Activated B cell treated with CpG ODN at 0.5 μM for 24 hours (primary cell): ENCODE data around the gene ARHGEF4. TPM values are rescaled to one million over a fixed set of nuclear protein-coding genes. Genes with fewer than 3 reads are reported as not detected.
A peak's percentile ranks its signal among the peaks of the same experiment; 100 is the strongest.

Experiments used
- ATAC-seq: fragments of 200-7000 bp; cut with Tn5 transposase; one replicate; pipeline ENCODE4 v1.10.0; 2021; ENCODE audit warnings: low read depth, mild to moderate bottlenecking, moderate library complexity
- CTCF ChIA-PET: fragments of 350-600 bp; sonication (Branson Sonifier 250); formaldehyde crosslinking; loops from one replicate; lab custom pipeline; 2021; ENCODE audit warnings: antibody characterized with exemption; lab: Charles Lee
- POLR2A ChIA-PET: fragments of 350-600 bp; sonication (Branson Sonifier 250); formaldehyde crosslinking; loops from one replicate; lab custom pipeline; 2021; ENCODE audit warnings: antibody characterized with exemption; lab: Charles Lee
- DNase-seq: peaks from one replicate; pipeline ENCODE4 v3.0.0; 2022
- H3K27ac Mint-ChIP-seq: one replicate; pipeline ENCODE4 v1.8.0; 2020; ENCODE audit warnings: mixed read lengths
- H3K27me3 Mint-ChIP-seq: one replicate; pipeline ENCODE4 v1.8.0; 2021; ENCODE audit warnings: mixed read lengths
- H3K36me3 Mint-ChIP-seq: one replicate; pipeline ENCODE4 v1.8.0; 2021; ENCODE audit warnings: low read depth, mixed read lengths
- H3K4me1 Mint-ChIP-seq: one replicate; pipeline ENCODE4 v1.8.0; 2021; ENCODE audit warnings: mixed read lengths
- H3K4me3 Mint-ChIP-seq: one replicate; pipeline ENCODE4 v1.8.0; 2020; ENCODE audit warnings: mild to moderate bottlenecking, mixed read lengths
- H3K9me3 Mint-ChIP-seq: one replicate; pipeline ENCODE4 v1.8.0; 2020; ENCODE audit warnings: mixed read lengths
- intact Hi-C: fragments of 100-400 bp; cut with micrococcal nuclease; formaldehyde crosslinking; loops from one replicate; pipeline ENCODE4 v1.15.1; 2024
- total RNA-seq: library from RNA; stranded (reverse); gene quantifications from 2 replicates; pipeline ENCODE4 v1.2.3, GENCODE V29; 2022
- TF ChIP-seq, protein P1 (sequence below): fragments of 200-600 bp; IDR thresholded peaks from one replicate; pipeline ENCODE4 v1.8.0; 2022; ENCODE audit warnings: antibody characterized with exemption, mild to moderate bottlenecking

Gene ARHGEF4
- total RNA-seq, 1 donor from 2014 or later = 0.29 TPM

- peaks cover 3% of the 10 kb centered on the region for H3K27me3 Mint-ChIP-seq
- ChIA-PET CTCF (interaction anchor here (3.8 to 7.3 kb wide), 2 partner anchors 79 to 126 kb away, joined by 33 to 132 read pairs; no protein-coding TSS in a partner anchor), POLR2A (no interaction called here)
- H3K9me3 Mint-ChIP-seq = no peaks in the 10 kb centered on the region
- TF ChIP-seq, protein P1, sequence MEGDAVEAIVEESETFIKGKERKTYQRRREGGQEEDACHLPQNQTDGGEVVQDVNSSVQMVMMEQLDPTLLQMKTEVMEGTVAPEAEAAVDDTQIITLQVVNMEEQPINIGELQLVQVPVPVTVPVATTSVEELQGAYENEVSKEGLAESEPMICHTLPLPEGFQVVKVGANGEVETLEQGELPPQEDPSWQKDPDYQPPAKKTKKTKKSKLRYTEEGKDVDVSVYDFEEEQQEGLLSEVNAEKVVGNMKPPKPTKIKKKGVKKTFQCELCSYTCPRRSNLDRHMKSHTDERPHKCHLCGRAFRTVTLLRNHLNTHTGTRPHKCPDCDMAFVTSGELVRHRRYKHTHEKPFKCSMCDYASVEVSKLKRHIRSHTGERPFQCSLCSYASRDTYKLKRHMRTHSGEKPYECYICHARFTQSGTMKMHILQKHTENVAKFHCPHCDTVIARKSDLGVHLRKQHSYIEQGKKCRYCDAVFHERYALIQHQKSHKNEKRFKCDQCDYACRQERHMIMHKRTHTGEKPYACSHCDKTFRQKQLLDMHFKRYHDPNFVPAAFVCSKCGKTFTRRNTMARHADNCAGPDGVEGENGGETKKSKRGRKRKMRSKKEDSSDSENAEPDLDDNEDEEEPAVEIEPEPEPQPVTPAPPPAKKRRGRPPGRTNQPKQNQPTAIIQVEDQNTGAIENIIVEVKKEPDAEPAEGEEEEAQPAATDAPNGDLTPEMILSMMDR = no peak
- H3K4me1 Mint-ChIP-seq = peaks cover 7% of the 10 kb centered on the region
- H3K36me3 Mint-ChIP-seq = no peaks in the 10 kb centered on the region
- intact Hi-C loops = loop anchor here (5.0 to 10.0 kb wide), 5 partner anchors 42 to 641 kb away; partner anchors contain the start of gene ARHGEF4
- ATAC-seq = no peak
- H3K4me3 Mint-ChIP-seq = no peak overlapping the region
- DNase-seq = no peak
- no peak overlapping the region for H3K27ac Mint-ChIP-seq
Measured at GRCh38 chr2:130795431-130795830, 41.3 kb upstream of the ARHGEF4 start.

GRCh38 chr2:130796290-130796689 is 40.4 kb upstream of the ARHGEF4 start:
- ChIA-PET POLR2A (no interaction called here), CTCF (interaction anchor here (3.8 to 7.3 kb wide), 2 partner anchors 78 to 125 kb away, joined by 33 to 132 read pairs; no protein-coding TSS in a partner anchor)
- H3K4me3 Mint-ChIP-seq = peak overlapping the region; percentile 19
- peaks cover 3% of the 10 kb centered on the region for H3K27me3 Mint-ChIP-seq
- TF ChIP-seq, protein P1 = no peak
- H3K36me3 Mint-ChIP-seq = no peaks in the 10 kb centered on the region
- H3K9me3 Mint-ChIP-seq = no peaks in the 10 kb centered on the region
- no peak overlapping the region for H3K27ac Mint-ChIP-seq
- no peak for DNase-seq
- no peak for ATAC-seq
- H3K4me1 Mint-ChIP-seq = peaks cover 7% of the 10 kb centered on the region
- intact Hi-C loops = loop anchor here (2.0 to 10.0 kb wide), 6 partner anchors 41 to 641 kb away; partner anchors contain the start of genes ARHGEF4 and FAM168B

DNA sequence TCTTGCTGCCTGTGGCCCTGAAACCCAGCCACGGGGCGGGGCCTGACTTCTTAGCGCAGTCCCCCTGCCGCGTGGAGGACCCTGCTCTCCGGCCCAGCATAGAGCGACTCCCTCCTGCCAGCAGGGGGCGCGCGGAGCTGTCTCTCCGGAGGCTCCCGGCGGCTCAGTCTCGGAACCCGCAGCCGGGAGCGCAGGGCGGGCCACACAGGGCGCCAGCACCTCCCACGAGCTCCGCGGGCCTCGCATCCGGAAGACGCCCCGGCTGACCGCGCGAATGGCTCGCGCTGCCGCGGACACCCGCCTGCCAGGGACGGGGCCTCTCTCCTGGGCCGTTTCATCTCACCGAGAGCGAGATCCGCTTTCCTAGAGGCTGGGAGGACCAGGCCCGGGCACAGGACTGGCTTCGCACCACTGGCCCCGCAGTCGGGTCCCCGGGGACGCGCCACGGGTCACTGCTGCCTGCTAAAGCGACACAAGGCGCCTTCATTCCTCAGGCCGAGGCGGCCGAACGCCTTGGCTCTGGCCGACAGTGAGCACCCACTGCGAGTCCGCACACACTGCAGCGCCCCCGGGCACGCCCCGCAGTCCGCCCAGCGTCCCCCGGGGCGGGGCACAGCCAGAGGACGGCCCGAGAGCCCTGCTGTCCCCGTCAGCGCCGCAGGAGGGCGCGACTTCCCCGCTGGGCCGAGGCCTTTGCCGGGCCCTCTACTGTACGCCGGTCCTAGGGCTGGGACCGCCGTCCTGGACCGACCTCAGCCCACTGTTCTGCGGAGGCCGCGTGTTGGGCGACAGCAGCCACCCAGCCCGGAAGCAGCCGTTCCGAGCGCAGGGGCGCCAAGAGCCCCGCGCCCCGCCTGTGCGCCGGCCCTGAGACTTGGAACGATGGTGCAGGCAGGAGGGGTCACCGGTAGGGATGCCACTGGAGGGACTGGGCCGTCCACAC is 39.0 kb upstream of the ARHGEF4 start:
- Mint-ChIP-seq H3K27ac (no peak overlapping the region), H3K36me3 (no peaks in the 10 kb centered on the region), H3K27me3 (peaks cover 3% of the 10 kb centered on the region), H3K4me1 (peaks cover 7% of the 10 kb centered on the region), H3K4me3 (peak overlapping the region; percentile 77), H3K9me3 (no peaks in the 10 kb centered on the region)
- ChIA-PET CTCF (interaction anchor here (0.7 to 7.3 kb wide), 12 partner anchors 10 to 456 kb away, joined by 3 to 132 read pairs (median 4); partner anchors contain the start of gene IMP4), POLR2A (interaction anchor here (0.6 to 2.0 kb wide), 8 partner anchors 11 to 695 kb away, joined by 3 to 17 read pairs (median 5); partner anchors contain the start of genes ARHGEF4 and FAM168B)
- ATAC-seq (peak; percentile 93), DNase-seq (peak; percentile 91)
- intact Hi-C loops = loop anchor here (1.0 to 10.0 kb wide), 13 partner anchors 27 to 695 kb away; partner anchors contain the start of genes ARHGEF4, FAM168B, MZT2A and PLEKHB2
- TF ChIP-seq, protein P1 = no peak

GRCh38 chr2:130798472-130799218 is 38.1 kb upstream of the ARHGEF4 start:
- ChIA-PET CTCF (interaction anchor here (1.0 to 7.3 kb wide), 4 partner anchors 12 to 123 kb away, joined by 4 to 132 read pairs (median 18); no protein-coding TSS in a partner anchor), POLR2A (interaction anchor here (0.6 to 2.0 kb wide), 2 partner anchors 12 to 75 kb away, joined by 3 to 17 read pairs; no protein-coding TSS in a partner anchor)
- no peak overlapping the region for H3K27ac Mint-ChIP-seq
- no peaks in the 10 kb centered on the region for H3K9me3 Mint-ChIP-seq
- no peaks in the 10 kb centered on the region for H3K36me3 Mint-ChIP-seq
- H3K4me3 Mint-ChIP-seq = peak overlapping the region; percentile 77
- intact Hi-C loops = loop anchor here (1.0 to 10.0 kb wide), 10 partner anchors 26 to 694 kb away; partner anchors contain the start of genes ARHGEF4, MZT2A and PLEKHB2
- H3K27me3 Mint-ChIP-seq = peaks cover 3% of the 10 kb centered on the region
- TF ChIP-seq, protein P1 = no peak
- DNase-seq = no peak
- ATAC-seq = no peak
- peaks cover 5% of the 10 kb centered on the region for H3K4me1 Mint-ChIP-seq
